IMR-90 (cell line): Measurements from ENCODE around the gene APBB3. TPM values are rescaled to one million over a fixed set of nuclear protein-coding genes. Genes with fewer than 3 reads are reported as not detected.

Experiments
- ATAC-seq: fragments of 200-7000 bp; cut with Tn5 transposase; 2 replicates; pipeline ENCODE4 v1.9.1; 2020; ENCODE audit warnings: low read depth, mild to moderate bottlenecking, moderate library complexity
- BruUV-seq: library from RNA; stranded (reverse); fragments of 400-500 nt; replicated peaks from 2 replicates; lab custom pipeline; 2021; lab: Mats Ljungman, UMichigan
- CTCF ChIA-PET: fragments of 300-600 bp; formaldehyde crosslinking; extraction: SDS; loops from one replicate; lab custom pipeline; 2021; ENCODE audit warnings: antibody characterized with exemption; lab: Yijun Ruan, JAX
- POLR2A ChIA-PET: fragments of 300-600 bp; sonication (Branson Sonifier 250); formaldehyde crosslinking; loops from one replicate; lab custom pipeline; 2022; ENCODE audit warnings: antibody characterized with exemption; ENCODE audit not compliant: unreplicated experiment; lab: Charles Lee
- DNase-seq: peaks from one replicate; pipeline ENCODE4 v3.0.0; 2013
- H2AFZ ChIP-seq: replicated peaks from 2 replicates; pipeline ENCODE3; 2013; ENCODE audit warnings: low read length, mild to moderate bottlenecking; ENCODE audit not compliant: poor library complexity
- H2AK5ac ChIP-seq: 2 replicates; pipeline ENCODE4 v1.6.1; 2013; ENCODE audit warnings: low read depth, low read length, inconsistent platforms
- H2AK9ac ChIP-seq: replicated peaks from 2 replicates; pipeline ENCODE3; 2013; ENCODE audit warnings: mild to moderate bottlenecking, low read depth, low read length, moderate library complexity; ENCODE audit not compliant: poor library complexity
- H2BK120ac ChIP-seq: 2 replicates; pipeline ENCODE4 v1.6.1; 2013; ENCODE audit warnings: low read depth, low read length, inconsistent platforms
- H2BK15ac ChIP-seq: 3 replicates; pipeline ENCODE4 v1.6.1; 2013; ENCODE audit warnings: low read depth, low read length, inconsistent platforms
- H2BK20ac ChIP-seq: 2 replicates; pipeline ENCODE4 v1.6.1; 2013; ENCODE audit warnings: low read depth, mild to moderate bottlenecking, inconsistent platforms, low read length, moderate library complexity
- H2BK5ac ChIP-seq: 2 replicates; pipeline ENCODE4 v1.6.1; 2013; ENCODE audit warnings: mild to moderate bottlenecking, low read depth, low read length, inconsistent platforms; ENCODE audit not compliant: poor library complexity, severe bottlenecking
- H3K14ac ChIP-seq: replicated peaks from 2 replicates; pipeline ENCODE4 v1.6.1; 2013; ENCODE audit warnings: low read depth, low read length, inconsistent platforms
- H3K18ac ChIP-seq: 2 replicates; pipeline ENCODE4 v1.6.1; 2013; ENCODE audit warnings: low read depth, low read length, control low read depth
- H3K23ac ChIP-seq: 2 replicates; pipeline ENCODE4 v1.6.1; 2013; ENCODE audit warnings: low read depth, low read length, inconsistent platforms
- H3K27ac ChIP-seq: 2 replicates; pipeline ENCODE4 v1.5.1; 2013; ENCODE audit warnings: mild to moderate bottlenecking, control low read depth, low read length; ENCODE audit not compliant: insufficient read depth
- H3K27me3 ChIP-seq: 2 replicates; pipeline ENCODE4 v1.6.1; 2013; ENCODE audit warnings: low read length; ENCODE audit not compliant: control insufficient read depth, insufficient read depth
- H3K36me3 ChIP-seq: 2 replicates; pipeline ENCODE4 v1.6.1; 2013; ENCODE audit warnings: low read length, mixed read lengths; ENCODE audit not compliant: control insufficient read depth, insufficient read depth
- H3K4ac ChIP-seq: 2 replicates; pipeline ENCODE4 v1.6.1; 2013; ENCODE audit warnings: low read depth, low read length, inconsistent platforms
- H3K4me1 ChIP-seq: 2 replicates; pipeline ENCODE4 v1.6.1; 2013; ENCODE audit warnings: low read length, mixed read lengths; ENCODE audit not compliant: control insufficient read depth, insufficient read depth
- H3K4me2 ChIP-seq: 2 replicates; pipeline ENCODE4 v1.6.1; 2013; ENCODE audit warnings: low read depth, mild to moderate bottlenecking, control low read depth, low read length, moderate library complexity
- H3K4me3 ChIP-seq: 2 replicates; pipeline ENCODE4 v1.5.1; 2013; ENCODE audit warnings: low read depth, mild to moderate bottlenecking, control low read depth, low read length, moderate library complexity; ENCODE audit not compliant: insufficient read depth
- H3K56ac ChIP-seq: 2 replicates; pipeline ENCODE4 v1.6.1; 2013; ENCODE audit warnings: low read length, inconsistent platforms; ENCODE audit not compliant: insufficient read depth; ENCODE audit errors: extremely low read depth
- H3K79me1 ChIP-seq, 2 experiments: 2 replicates each; pipeline ENCODE4 v1.6.1; 2013; ENCODE audit warnings: low read length in 2 of 2, inconsistent platforms in 1 of 2, low read depth in 1 of 2
- H3K9ac ChIP-seq: 2 replicates; pipeline ENCODE4 v1.6.1; 2013; ENCODE audit warnings: low read depth, low read length, control low read depth
- H3K9me1 ChIP-seq: 2 replicates; pipeline ENCODE4 v1.6.1; 2013; ENCODE audit warnings: low read length, inconsistent platforms; ENCODE audit not compliant: insufficient read depth
- H3K9me3 ChIP-seq: 2 replicates; pipeline ENCODE4 v1.6.1; 2013; ENCODE audit warnings: low read length; ENCODE audit not compliant: control insufficient read depth, insufficient read depth
- H4K20me1 ChIP-seq: 2 replicates; pipeline ENCODE4 v1.6.1; 2013; ENCODE audit warnings: low read length, inconsistent platforms; ENCODE audit not compliant: insufficient read depth
- H4K5ac ChIP-seq: 2 replicates; pipeline ENCODE4 v1.6.1; 2013; ENCODE audit warnings: mild to moderate bottlenecking, low read depth, low read length, control low read depth
- H4K8ac ChIP-seq, 2 experiments: 2 replicates each; pipeline ENCODE4 v1.6.1; 2013; ENCODE audit warnings: low read depth in 2 of 2, low read length in 2 of 2, control low read depth in 1 of 2, inconsistent platforms in 1 of 2
- H4K91ac ChIP-seq: 2 replicates; pipeline ENCODE4 v1.6.1; 2013; ENCODE audit warnings: low read depth, low read length, inconsistent platforms; ENCODE audit not compliant: insufficient read depth
- CEBPB ChIP-seq: IDR thresholded peaks from 2 replicates; pipeline ENCODE4 v1.6.1; 2012; ENCODE audit warnings: low read depth, low read length, improper control_type of control experiment
- CHD1 ChIP-seq: IDR thresholded peaks from 2 replicates; pipeline ENCODE4 v1.6.1; 2012; ENCODE audit warnings: low read depth, low read length, improper control_type of control experiment
- FOS ChIP-seq: fragments of 150-350 bp; IDR thresholded peaks from 2 replicates; pipeline ENCODE4 v1.6.1; 2016; ENCODE audit warnings: low read depth, low read length
- MAZ ChIP-seq: IDR thresholded peaks from 2 replicates; pipeline ENCODE4 v1.6.1; 2012; ENCODE audit warnings: low read depth, mild to moderate bottlenecking, low read length, improper control_type of control experiment, moderate library complexity, borderline replicate concordance
- MXI1 ChIP-seq: IDR thresholded peaks from 2 replicates; pipeline ENCODE4 v1.6.1; 2012; ENCODE audit warnings: low read depth, mild to moderate bottlenecking, low read length, moderate library complexity, borderline replicate concordance
- NFE2L2 ChIP-seq: fragments of 150-350 bp; IDR thresholded peaks from 2 replicates; pipeline ENCODE4 v1.6.1; 2016; ENCODE audit warnings: low read depth, mild to moderate bottlenecking, low read length
- RCOR1 ChIP-seq: IDR thresholded peaks from 2 replicates; pipeline ENCODE4 v1.6.1; 2012; ENCODE audit warnings: mild to moderate bottlenecking, low read length, improper control_type of control experiment; ENCODE audit not compliant: insufficient replicate concordance
- RFX5 ChIP-seq: IDR thresholded peaks from 2 replicates; pipeline ENCODE4 v1.8.0; 2012; ENCODE audit warnings: low read depth, mild to moderate bottlenecking, low read length, moderate library complexity
- WGBS, 2 experiments: methylation state at CpG; one replicate each; pipeline versions ENCODE4 v1.1.5 to v1.1.7; 2013; ENCODE audit warnings: missing lambda C conversion rate in 2 of 2; ENCODE audit not compliant: insufficient read length in 1 of 2; ENCODE audit errors: extremely low coverage in 2 of 2; 5-methylcytosine and 5-hydroxymethylcytosine counted together
- dilution Hi-C: fragments of 300-500 bp; cut with HindIII; formaldehyde crosslinking; loops from one replicate; pipeline ENCODE4 v1.14.3; 2018; ENCODE audit warnings: low sequenced_read_pairs; ENCODE audit not compliant: unreplicated experiment
- in situ Hi-C: fragments of 300-500 bp; cut with MboI; formaldehyde crosslinking; loops from 3 replicates; pipeline ENCODE4 v1.14.3; 2019; ENCODE audit warnings: low sequenced_read_pairs, inconsistent platforms, mixed read lengths
- intact Hi-C: fragments of 100-400 bp; cut with micrococcal nuclease; formaldehyde crosslinking; loops from 2 replicates; pipeline ENCODE4 v1.10.0; 2022
- polyA plus RNA-seq, 3 experiments: library from polyadenylated mRNA; depleted of rRNA; stranded (reverse); fragments of >200 nt; gene quantifications; 2 replicates each; pipeline ENCODE4 v1.2.3, GENCODE V29; 2012; ENCODE audit warnings: low replicate concordance in 1 of 3
- total RNA-seq: library from RNA; depleted of rRNA; stranded (reverse); fragments of >200 nt; gene quantifications from 2 replicates; pipeline ENCODE4 v1.2.3, GENCODE V29; 2012

Gene APBB3
- total and polyA plus RNA-seq, 2 of the 4 experiments (the other 2 are of a cell fraction) = 6.6 to 23.8 TPM

GRCh38 chr5:140576776-140577201, 12.4 kb upstream of the APBB3 start:
- Histone ChIP-seq H3K27me3 (no peaks in the 10 kb centered on the region), H2BK15ac (0 out of 3 replicates have a peak overlapping the region, but pooled peaks have one; percentile 83), H2AK5ac (peak overlapping the region; percentile 24; the same call in 1 of the 2 replicates), H2AK9ac (no peak overlapping the region), H2BK5ac (no peak overlapping the region), H3K27ac (peak overlapping the region; percentile 29; the same call in 1 of the 2 replicates), H3K4me2 (no peak overlapping the region), H4K8ac (peak overlapping the region; percentile 55 to 94; a peak in 3 of 4 replicates), H3K4me3 (no peak overlapping the region), H2BK120ac (peak overlapping the region; percentile 79), H3K4ac (peak overlapping the region; percentile 51; the same call in 1 of the 2 replicates), H3K36me3 (no peaks in the 10 kb centered on the region), H3K9ac (peak overlapping the region; percentile 36; the same call in 1 of the 2 replicates), H3K79me1 (no peaks in the 10 kb centered on the region), H4K20me1 (no peaks in the 10 kb centered on the region), H4K91ac (peak overlapping the region; percentile 78), H3K9me1 (no peaks in the 10 kb centered on the region), H3K4me1 (peaks cover 5% of the 10 kb centered on the region; the same call in 1 of the 2 replicates), H2AFZ (peak overlapping the region; percentile 83), H3K18ac (peak overlapping the region; percentile 5), H3K9me3 (no peaks in the 10 kb centered on the region), H3K56ac (no peak overlapping the region; the same call in 1 of the 2 replicates), H3K23ac (peak overlapping the region; percentile 89; the same call in 1 of the 2 replicates), H4K5ac (peak overlapping the region; percentile 42), H2BK20ac (peak overlapping the region; percentile 81), H3K14ac (peak overlapping the region; percentile 85)
- in situ Hi-C loops (no loop called here), intact Hi-C loops (no loop called here), dilution Hi-C loops (no loop called here)
- TF ChIP-seq FOS (no peak), MXI1 (no peak), RFX5 (no peak), CEBPB (no peak), NFE2L2 (no peak), RCOR1 (no peak), MAZ (no peak), CHD1 (no peak)
- no peak for DNase-seq
- POLR2A ChIA-PET = interaction anchor here (0.6 kb wide), 1 partner anchor 382 kb away, joined by 3 read pairs; no protein-coding TSS in a partner anchor
- no TSS peak for BruUV-seq
- ATAC-seq = peak; percentile 59
- CTCF ChIA-PET = interaction anchor here (1.0 kb wide), 1 partner anchor 58 kb away, joined by 4 read pairs; no protein-coding TSS in a partner anchor
- WGBS, 2 experiments = no CpG with 5 or more reads among the region's 2 CpGs
